SK-N-SH (cell line): Measurements from ENCODE around the gene GNAS-AS1. TPM values are rescaled to one million over a fixed set of nuclear protein-coding genes. Genes with fewer than 3 reads are reported as not detected.

Source experiments
- CTCF ChIA-PET: fragments of 300-600, 350-600 bp; formaldehyde crosslinking; extraction: SDS; loops from one replicate; lab custom pipeline; 2021; lab: Yijun Ruan, JAX
- POLR2A ChIA-PET: fragments of 350-600 bp; sonication (Branson Sonifier 250); formaldehyde crosslinking; extraction: SDS; loops from one replicate; lab custom pipeline; 2020; ENCODE audit warnings: antibody characterized with exemption, inconsistent platforms; lab: Yijun Ruan, JAX
- DNase-seq: peaks from one replicate; pipeline ENCODE4 v3.0.0; 2012
- H2AFZ ChIP-seq: fragments of 200-600 bp; sonication (generic); 2 replicates; pipeline ENCODE4 v1.8.1; 2016; ENCODE audit warnings: antibody characterized with exemption, mild to moderate bottlenecking, low read depth
- H3F3A ChIP-seq: fragments of 200-600 bp; sonication (generic); replicated peaks from 2 replicates; pipeline ENCODE3; 2016; ENCODE audit warnings: antibody characterized with exemption, mild to moderate bottlenecking; ENCODE audit not compliant: insufficient read depth
- H3K27ac ChIP-seq, 2 experiments: fragments of 200-500 bp in 1 of 2; fragments of 200-600 bp in 1 of 2; sonication (Bioruptor generic) in 1 of 2; sonication (generic), shearing (Covaris generic) in 1 of 2; 2 replicates each; pipeline versions ENCODE4 v1.5.1 to v1.6.1; 2014 to 2016; ENCODE audit warnings: low read depth in 2 of 2, inconsistent platforms in 1 of 2, low read length in 1 of 2, mild to moderate bottlenecking in 1 of 2, mixed read lengths in 1 of 2
- H3K27me3 ChIP-seq: fragments of 200-600 bp; sonication (generic), shearing (Covaris generic); 2 replicates; pipeline ENCODE4 v1.6.1; 2016; ENCODE audit warnings: mixed run types; ENCODE audit not compliant: insufficient read depth
- H3K36me3 ChIP-seq, 2 experiments: fragments of 200-500 bp in 1 of 2; fragments of 200-600 bp in 1 of 2; sonication (Bioruptor generic) in 1 of 2; sonication (generic) in 1 of 2; replicated peaks in 1 of 2; 2 replicates each; pipeline versions ENCODE3 to v1.5.1; 2014 to 2016; ENCODE audit warnings: low read length in 1 of 2, mild to moderate bottlenecking in 1 of 2; ENCODE audit not compliant: insufficient read depth in 2 of 2, control insufficient read depth in 1 of 2
- H3K4me1 ChIP-seq, 2 experiments: fragments of 200-500 bp in 1 of 2; fragments of 200-600 bp in 1 of 2; sonication (Bioruptor generic) in 1 of 2; sonication (generic), shearing (Covaris generic) in 1 of 2; 2 replicates each; pipeline versions ENCODE4 v1.5.1 to v1.6.1; 2014 to 2016; ENCODE audit warnings: low read depth in 1 of 2, low read length in 1 of 2, mixed run types in 1 of 2; ENCODE audit not compliant: insufficient read depth in 2 of 2, control insufficient read depth in 1 of 2
- H3K4me2 ChIP-seq: fragments of 200-600 bp; sonication (generic), shearing (Covaris generic); 2 replicates; pipeline ENCODE4 v1.6.1; 2017; ENCODE audit warnings: mixed run types
- H3K4me3 ChIP-seq, 2 experiments: fragments of 200-500 bp in 1 of 2; fragments of 200-600 bp in 1 of 2; sonication (Bioruptor generic) in 1 of 2; sonication (generic), shearing (Covaris generic) in 1 of 2; 2 replicates each; pipeline versions ENCODE4 v1.5.1 to v1.8.1; 2014 to 2016; ENCODE audit warnings: low read depth in 2 of 2, inconsistent platforms in 1 of 2, low read length in 1 of 2, mild to moderate bottlenecking in 1 of 2, mixed read lengths in 1 of 2, moderate library complexity in 1 of 2
- H3K79me2 ChIP-seq: fragments of 200-600 bp; sonication (generic); 2 replicates; pipeline ENCODE4 v1.8.1; 2017; ENCODE audit warnings: mild to moderate bottlenecking; ENCODE audit not compliant: insufficient read depth
- H3K9ac ChIP-seq: fragments of 200-600 bp; sonication (generic); 2 replicates; pipeline ENCODE4 v1.6.1; 2017; ENCODE audit warnings: mixed run types
- H3K9me2 ChIP-seq: fragments of 200-600 bp; sonication (generic); 2 replicates; pipeline ENCODE4 v1.6.1; 2017; ENCODE audit warnings: mixed run types
- H3K9me3 ChIP-seq: fragments of 200-600 bp; sonication (generic); 2 replicates; pipeline ENCODE4 v1.6.1; 2017; ENCODE audit warnings: mixed run types, mild to moderate bottlenecking, moderate library complexity
- H4K20me1 ChIP-seq: fragments of 200-600 bp; sonication (generic); 2 replicates; pipeline ENCODE4 v1.6.1; 2017; ENCODE audit warnings: mild to moderate bottlenecking, mixed run types; ENCODE audit not compliant: insufficient read depth
- FOSL2 ChIP-seq: IDR thresholded peaks from 2 replicates; pipeline ENCODE4 v1.4.0; 2012; ENCODE audit warnings: low read depth, mild to moderate bottlenecking, moderate library complexity, borderline replicate concordance
- FOXM1 ChIP-seq: IDR thresholded peaks from 2 replicates; pipeline ENCODE4 v1.4.0; 2012; ENCODE audit warnings: low read depth, mild to moderate bottlenecking
- GABPA ChIP-seq: IDR thresholded peaks from 2 replicates; pipeline ENCODE4 v1.4.0; 2012; ENCODE audit warnings: low read depth, mild to moderate bottlenecking
- MXI1 ChIP-seq: IDR thresholded peaks from 2 replicates; pipeline ENCODE4 v1.6.1; 2012; ENCODE audit warnings: mild to moderate bottlenecking, low read depth, low read length, improper control_type of control experiment
- NRF1 ChIP-seq: IDR thresholded peaks from 2 replicates; pipeline ENCODE4 v1.6.1; 2012; ENCODE audit warnings: low read depth, mild to moderate bottlenecking, low read length
- POLR2AphosphoS5 ChIP-seq: IDR thresholded peaks from 2 replicates; pipeline ENCODE4 v1.6.1; 2012; ENCODE audit warnings: low read depth, low read length
- RCOR1 ChIP-seq: fragments of 150-350 bp; IDR thresholded peaks from 2 replicates; pipeline ENCODE4 v1.6.1; 2017; ENCODE audit warnings: antibody characterized with exemption, low read length
- WGBS: methylation state at CpG from one replicate; pipeline ENCODE4 v1.1.6; 2017; ENCODE audit warnings: low lambda C conversion rate; 5-methylcytosine and 5-hydroxymethylcytosine counted together
- polyA plus RNA-seq, 3 experiments: library from polyadenylated mRNA; depleted of rRNA; stranded (reverse); fragments of >200 nt; gene quantifications; 2 replicates each; pipeline ENCODE4 v1.2.3, GENCODE V29; 2012

GNAS-AS1 gene
- polyA plus RNA-seq, 1 of the 3 experiments (the other 2 are of a cell fraction), result 1.5 TPM

DNA sequence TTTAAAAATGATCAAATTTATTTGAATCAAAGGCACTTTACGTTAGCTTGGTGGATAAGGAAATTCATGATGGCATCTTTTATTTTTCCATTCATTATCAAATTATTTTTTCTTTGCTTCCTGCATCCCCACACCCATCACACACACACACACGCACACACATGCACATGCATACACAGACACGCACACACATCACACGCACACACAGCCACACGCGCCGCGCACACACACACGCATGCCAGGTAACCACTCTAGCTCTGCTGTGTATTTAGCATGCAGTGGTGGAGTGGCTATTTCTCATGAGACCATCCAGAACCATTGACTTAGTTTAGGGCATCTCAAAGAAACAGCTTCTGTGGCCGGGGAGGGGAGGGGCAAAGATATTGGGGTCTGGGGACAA, 48.8 kb upstream of the GNAS-AS1 start:
- Histone ChIP-seq H2AFZ (no peak overlapping the region), H3K27ac (no peak overlapping the region; a peak in 1 of 4 replicates), H3K4me3 (no peak overlapping the region), H3K9ac (no peak overlapping the region), H3K9me3 (no peaks in the 10 kb centered on the region), H3K9me2 (no peaks in the 10 kb centered on the region), H3F3A (peaks cover 42% of the 10 kb centered on the region), H3K79me2 (peaks cover 100% of the 10 kb centered on the region), H3K4me1 (peaks cover 32 to 47% of the 10 kb centered on the region in 2 experiments; a peak in 3 of 4 replicates), H3K36me3 (peaks cover 71 to 78% of the 10 kb centered on the region in 2 experiments), H3K4me2 (no peak overlapping the region), H4K20me1 (peaks cover 99% of the 10 kb centered on the region), H3K27me3 (no peaks in the 10 kb centered on the region)
- WGBS, result 97% methylated on average over 10 of the region's 10 CpGs
- no peak for DNase-seq
- CTCF ChIA-PET, result interaction anchor here (0.6 to 3.4 kb wide), 3 partner anchors 323 to 505 kb away, joined by 3 to 10 read pairs (median 6); no protein-coding TSS in a partner anchor
- TF ChIP-seq FOXM1, result no peak
- TF ChIP-seq NRF1, result no peak
- no peak for TF ChIP-seq GABPA
- POLR2A ChIA-PET, result interaction anchor here (1.2 kb wide), 1 partner anchor 44 kb away, joined by 3 read pairs; no protein-coding TSS in a partner anchor

DNA sequence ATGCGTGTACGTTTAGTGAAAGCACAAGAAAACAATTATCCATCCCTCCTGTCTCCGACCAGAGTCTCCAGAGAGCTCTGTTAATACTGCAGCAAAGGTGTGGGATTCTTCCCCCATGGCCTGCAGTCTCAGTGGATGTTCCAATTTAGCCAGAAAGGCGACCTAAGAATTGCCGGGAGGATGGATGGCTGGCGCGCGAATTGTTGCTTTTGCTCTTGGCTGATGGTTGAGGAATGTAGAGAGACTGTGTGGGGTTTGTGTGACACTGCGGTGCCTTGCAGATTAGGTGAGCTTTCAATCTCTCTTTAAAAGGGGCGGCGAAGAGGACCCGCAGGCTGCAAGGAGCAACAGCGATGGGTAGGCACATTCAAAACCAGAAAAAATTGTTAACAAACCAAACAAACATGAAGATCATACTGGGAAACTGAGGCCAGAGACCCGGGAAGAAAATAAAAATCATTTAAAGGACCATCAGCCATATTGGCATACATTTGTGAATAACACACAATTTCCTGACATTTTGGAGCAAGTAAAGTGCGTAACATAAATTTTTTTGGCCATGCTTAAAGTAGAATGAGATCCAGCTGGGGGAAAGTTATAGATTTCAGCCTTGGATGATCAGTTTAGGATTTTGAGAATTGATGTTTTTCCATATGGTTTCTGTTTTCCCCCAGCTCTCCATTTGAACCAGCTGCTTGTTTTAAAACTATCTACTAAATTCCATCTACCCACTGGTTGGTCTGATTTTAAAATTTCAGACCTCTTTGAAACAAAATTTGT, 48.1 kb upstream of the GNAS-AS1 start:
- Histone ChIP-seq H3K9ac (no peak overlapping the region), H3K4me3 (no peak overlapping the region), H3K27ac (peak overlapping the region in 1 of 2 experiments; percentile 30; a peak in 2 of 4 replicates), H3K9me3 (no peaks in the 10 kb centered on the region)
- CTCF ChIA-PET, result interaction anchor here (0.6 to 3.4 kb wide), 6 partner anchors 34 to 878 kb away, joined by 3 to 10 read pairs (median 3); no protein-coding TSS in a partner anchor
- TF ChIP-seq MXI1 (no peak), RCOR1 (no peak), FOSL2 (no peak)
- TF ChIP-seq, all 33 proteins: peak for 0
- peaks cover 38 to 54% of the 10 kb centered on the region in 2 experiments; a peak in 3 of 4 replicates for H3K4me1 ChIP-seq
- H3K9me2 ChIP-seq, result no peaks in the 10 kb centered on the region
- H3K36me3 ChIP-seq, result peaks cover 64 to 71% of the 10 kb centered on the region in 2 experiments
- no peak for DNase-seq
- H3K27me3 ChIP-seq, result no peaks in the 10 kb centered on the region
- peaks cover 100% of the 10 kb centered on the region for H4K20me1 ChIP-seq
- no peak overlapping the region for H3K4me2 ChIP-seq
- H3F3A ChIP-seq, result peaks cover 37% of the 10 kb centered on the region
- no peak overlapping the region for H2AFZ ChIP-seq
- peaks cover 100% of the 10 kb centered on the region for H3K79me2 ChIP-seq
- POLR2A ChIA-PET, result interaction anchor here (1.2 to 1.5 kb wide), 2 partner anchors 45 to 133 kb away, joined by 3 to 4 read pairs; partner anchors contain the start of gene ATP5F1E
- 90% methylated on average over 15 of the region's 15 CpGs for WGBS

DNA sequence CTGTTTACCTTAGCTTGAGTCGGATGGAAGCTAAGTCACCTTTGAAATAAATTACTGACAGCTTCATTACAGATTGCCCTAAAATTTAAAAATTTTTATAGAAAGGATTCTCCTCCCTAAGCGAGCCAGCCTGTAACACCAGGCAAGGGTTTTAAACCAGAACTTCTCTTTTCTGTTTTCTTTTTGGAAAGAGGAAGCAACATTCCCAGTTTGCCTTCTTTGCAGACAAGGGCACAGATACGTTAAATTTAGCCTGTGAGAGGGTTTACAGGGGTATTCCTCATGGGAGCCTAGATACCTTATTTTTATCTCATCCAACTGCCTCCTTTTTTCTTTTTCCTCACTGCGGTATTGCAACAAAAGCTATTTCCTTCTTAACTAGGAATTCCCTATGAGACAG, 46.8 kb upstream of the GNAS-AS1 start:
- H3K4me1 ChIP-seq, result peaks cover 38 to 50% of the 10 kb centered on the region in 2 experiments; a peak in 3 of 4 replicates
- DNase-seq, result no peak
- TF ChIP-seq POLR2AphosphoS5, result no peak
- TF ChIP-seq FOSL2, result no peak
- H3F3A ChIP-seq, result peaks cover 40% of the 10 kb centered on the region
- H3K9me3 ChIP-seq, result no peaks in the 10 kb centered on the region
- ChIA-PET POLR2A (interaction anchor here (1.5 kb wide), 1 partner anchor 135 kb away, joined by 4 read pairs; the partner anchor contains the start of gene ATP5F1E), CTCF (interaction anchor here (0.6 to 3.4 kb wide), 3 partner anchors 27 to 507 kb away, joined by 3 to 10 read pairs (median 3); no protein-coding TSS in a partner anchor)
- no peaks in the 10 kb centered on the region for H3K9me2 ChIP-seq
- peaks cover 98% of the 10 kb centered on the region for H4K20me1 ChIP-seq
- 88% methylated on average over 4 of the region's 4 CpGs for WGBS
- H2AFZ ChIP-seq, result no peak overlapping the region
- peaks cover 100% of the 10 kb centered on the region for H3K79me2 ChIP-seq
- no peak overlapping the region for H3K9ac ChIP-seq
- no peak overlapping the region; a peak in 2 of 4 replicates for H3K27ac ChIP-seq
- H3K4me3 ChIP-seq, result no peak overlapping the region
- H3K36me3 ChIP-seq, result peaks cover 59% of the 10 kb centered on the region in 2 experiments
- no peak overlapping the region for H3K4me2 ChIP-seq
- no peaks in the 10 kb centered on the region for H3K27me3 ChIP-seq
